Measurements from ENCODE around the gene KIF17. TPM values are rescaled to one million over a fixed set of nuclear protein-coding genes. Genes with fewer than 3 reads are reported as not detected.

Gene KIF17
- total and polyA plus RNA-seq, 4 donors, result 0.49 to 3.2 (median 2.6) TPM

DNA sequence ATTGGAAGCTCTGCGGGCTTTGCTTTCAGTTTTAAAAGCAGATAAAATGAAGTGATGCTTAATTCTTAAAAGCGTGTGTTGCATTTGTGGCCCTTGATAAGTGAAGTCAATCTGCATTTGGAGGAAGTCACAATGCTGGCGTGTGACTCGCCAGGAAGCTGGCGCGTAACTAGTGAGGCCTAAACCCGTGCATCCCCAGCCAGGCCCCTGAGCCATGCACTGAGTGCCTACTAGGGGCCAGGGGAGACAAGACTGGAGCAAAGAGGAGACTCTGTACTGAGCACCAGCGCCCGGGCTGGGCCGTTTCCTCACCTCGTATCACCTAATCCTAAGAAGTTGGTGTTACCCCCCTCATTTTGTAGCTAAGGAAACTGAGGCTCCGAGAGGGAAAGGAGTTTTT, 52.1 kb downstream of the KIF17 start:
- intact Hi-C loops (cut with DNase I), result no loop called here
- no peak overlapping the region for H3K4me3 ChIP-seq (ENCODE audit: low read length in 2 of 2)
- H3K4me1 ChIP-seq (ENCODE audit: control insufficient read depth in 1 of 2, insufficient read depth in 2 of 2, low read length in 2 of 2), result no peaks in the 10 kb centered on the region
- H3K27ac ChIP-seq (ENCODE audit: low read depth in 1 of 2, low read length in 2 of 2), result no peak overlapping the region
- H3K9me3 ChIP-seq (ENCODE audit: control insufficient read depth, low read length), result no peaks in the 10 kb centered on the region
- no peak for DNase-seq
- no peak for ATAC-seq (ENCODE audit: low FRiP score)
- H3K36me3 ChIP-seq (ENCODE audit: control insufficient read depth in 1 of 2, insufficient read depth in 2 of 2, low read length in 1 of 2), result no peaks in the 10 kb centered on the region
- 89 to 92% methylated on average over 12 of the region's 12 CpGs for WGBS, 2 donors
- no peaks in the 10 kb centered on the region for H3K27me3 ChIP-seq (ENCODE audit: control insufficient read depth in 1 of 2, insufficient read depth in 2 of 2, low read length in 1 of 2)

DNA sequence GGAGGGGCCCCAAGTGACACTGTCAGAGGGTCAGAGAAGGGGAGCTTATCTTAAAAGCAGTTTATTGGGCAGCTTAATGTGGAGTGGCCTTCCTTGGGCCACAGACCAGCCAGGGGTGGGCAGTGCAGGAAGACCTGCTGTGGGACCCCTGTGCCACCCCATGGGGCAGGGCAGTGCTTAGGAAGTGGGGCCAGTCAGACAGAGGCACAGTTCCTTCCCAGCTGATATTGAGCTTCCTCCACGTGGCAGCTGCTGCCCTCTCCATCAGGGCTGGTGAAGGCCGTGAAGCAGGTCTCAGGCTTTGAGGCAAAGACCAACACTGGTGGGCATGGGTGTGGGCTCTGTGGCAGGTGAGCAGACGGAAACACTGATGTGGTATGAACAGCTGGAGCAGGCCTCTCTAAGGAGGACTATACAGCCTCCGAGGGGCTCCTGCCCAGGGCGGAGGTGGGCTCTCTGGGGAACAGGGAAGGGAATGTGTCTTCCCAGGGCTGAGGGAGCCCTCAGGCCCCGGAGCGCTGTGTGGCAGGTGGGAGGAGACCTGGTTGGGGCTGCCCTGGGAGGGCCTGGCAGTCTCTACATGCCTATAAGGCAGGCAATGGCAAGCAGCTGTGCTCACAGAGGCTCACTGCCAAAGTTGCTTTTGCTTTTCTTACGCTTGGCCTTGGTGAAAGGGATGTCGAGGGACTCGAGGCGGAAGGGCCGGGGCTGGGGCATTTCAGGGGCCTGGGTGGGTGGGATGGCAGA, 53.7 kb downstream of the KIF17 start:
- Histone ChIP-seq H3K27me3 (ENCODE audit: control insufficient read depth in 1 of 2, insufficient read depth in 2 of 2, low read length in 1 of 2) (no peaks in the 10 kb centered on the region), H3K27ac (ENCODE audit: low read depth in 1 of 2, low read length in 2 of 2) (no peak overlapping the region), H3K4me3 (ENCODE audit: low read length in 2 of 2) (no peak overlapping the region), H3K9me3 (ENCODE audit: control insufficient read depth, low read length) (no peaks in the 10 kb centered on the region), H3K4me1 (ENCODE audit: control insufficient read depth in 1 of 2, insufficient read depth in 2 of 2, low read length in 2 of 2) (no peaks in the 10 kb centered on the region), H3K36me3 (ENCODE audit: control insufficient read depth in 1 of 2, insufficient read depth in 2 of 2, low read length in 1 of 2) (no peaks in the 10 kb centered on the region)
- WGBS, 2 donors, result 72 to 77% methylated on average over 12 of the region's 12 CpGs
- intact Hi-C loops (cut with DNase I), result no loop called here
- ATAC-seq (ENCODE audit: low FRiP score) (no peak), DNase-seq (no peak)

DNA sequence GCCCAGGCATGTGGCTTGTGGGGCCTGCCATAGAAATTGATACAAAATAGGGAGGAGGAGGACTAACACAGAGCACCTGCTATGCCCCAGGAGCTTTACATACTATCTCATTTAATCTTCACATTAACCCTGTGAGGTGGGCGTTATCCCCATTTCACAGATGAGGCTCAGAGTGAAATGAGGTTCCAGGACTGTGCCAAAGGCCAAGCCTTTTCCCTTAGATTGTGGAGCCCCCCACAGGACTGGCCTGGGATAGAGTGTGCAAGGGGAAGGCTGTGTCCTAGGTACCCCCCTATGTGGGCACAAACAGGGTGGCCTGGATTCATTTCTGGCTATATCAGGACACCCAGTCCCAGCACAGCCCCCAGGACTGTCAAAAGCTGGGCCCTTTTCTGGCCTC, 54.4 kb downstream of the KIF17 start:
- Histone ChIP-seq H3K27ac (ENCODE audit: low read depth in 1 of 2, low read length in 2 of 2) (no peak overlapping the region), H3K4me3 (ENCODE audit: low read length in 2 of 2) (no peak overlapping the region), H3K27me3 (ENCODE audit: control insufficient read depth in 1 of 2, insufficient read depth in 2 of 2, low read length in 1 of 2) (no peaks in the 10 kb centered on the region), H3K36me3 (ENCODE audit: control insufficient read depth in 1 of 2, insufficient read depth in 2 of 2, low read length in 1 of 2) (no peaks in the 10 kb centered on the region), H3K4me1 (ENCODE audit: control insufficient read depth in 1 of 2, insufficient read depth in 2 of 2, low read length in 2 of 2) (no peaks in the 10 kb centered on the region), H3K9me3 (ENCODE audit: control insufficient read depth, low read length) (no peaks in the 10 kb centered on the region)
- intact Hi-C loops (cut with DNase I), result no loop called here
- WGBS, 2 donors, result 88 to 89% methylated on average over 1 of the region's 1 CpG
- ATAC-seq (ENCODE audit: low FRiP score) (no peak), DNase-seq (no peak)

DNA sequence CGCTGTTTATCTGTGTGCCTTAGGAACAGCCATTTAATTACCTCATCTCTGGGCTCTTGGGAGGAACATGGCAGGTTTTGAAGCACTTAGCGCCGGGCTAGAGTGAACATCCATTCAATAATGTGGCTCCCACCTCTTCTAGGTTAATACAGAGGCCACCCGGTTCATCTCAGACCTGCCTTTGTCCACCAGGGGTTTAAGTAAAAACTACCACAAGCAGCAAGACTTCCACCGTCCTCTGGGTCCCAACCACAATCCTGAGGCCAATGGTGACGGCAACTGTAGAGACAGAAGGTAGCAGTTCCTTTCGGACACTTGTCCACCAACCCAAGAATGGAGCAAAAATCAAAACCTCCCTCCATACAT, 55.7 kb downstream of the KIF17 start:
- Histone ChIP-seq H3K36me3 (ENCODE audit: control insufficient read depth in 1 of 2, insufficient read depth in 2 of 2, low read length in 1 of 2) (no peaks in the 10 kb centered on the region), H3K4me1 (ENCODE audit: control insufficient read depth in 1 of 2, insufficient read depth in 2 of 2, low read length in 2 of 2) (no peaks in the 10 kb centered on the region), H3K4me3 (ENCODE audit: low read length in 2 of 2) (peak overlapping the region; percentile 66), H3K9me3 (ENCODE audit: control insufficient read depth, low read length) (no peaks in the 10 kb centered on the region), H3K27me3 (ENCODE audit: control insufficient read depth in 1 of 2, insufficient read depth in 2 of 2, low read length in 1 of 2) (no peaks in the 10 kb centered on the region), H3K27ac (ENCODE audit: low read depth in 1 of 2, low read length in 2 of 2) (peak overlapping the region in 1 of 2 donors; percentile 71)
- WGBS, 2 donors, result 45 to 54% methylated on average over 7 of the region's 7 CpGs
- ATAC-seq (ENCODE audit: low FRiP score), result no peak
- no peak for DNase-seq
- intact Hi-C loops (cut with DNase I), result no loop called here

DNA sequence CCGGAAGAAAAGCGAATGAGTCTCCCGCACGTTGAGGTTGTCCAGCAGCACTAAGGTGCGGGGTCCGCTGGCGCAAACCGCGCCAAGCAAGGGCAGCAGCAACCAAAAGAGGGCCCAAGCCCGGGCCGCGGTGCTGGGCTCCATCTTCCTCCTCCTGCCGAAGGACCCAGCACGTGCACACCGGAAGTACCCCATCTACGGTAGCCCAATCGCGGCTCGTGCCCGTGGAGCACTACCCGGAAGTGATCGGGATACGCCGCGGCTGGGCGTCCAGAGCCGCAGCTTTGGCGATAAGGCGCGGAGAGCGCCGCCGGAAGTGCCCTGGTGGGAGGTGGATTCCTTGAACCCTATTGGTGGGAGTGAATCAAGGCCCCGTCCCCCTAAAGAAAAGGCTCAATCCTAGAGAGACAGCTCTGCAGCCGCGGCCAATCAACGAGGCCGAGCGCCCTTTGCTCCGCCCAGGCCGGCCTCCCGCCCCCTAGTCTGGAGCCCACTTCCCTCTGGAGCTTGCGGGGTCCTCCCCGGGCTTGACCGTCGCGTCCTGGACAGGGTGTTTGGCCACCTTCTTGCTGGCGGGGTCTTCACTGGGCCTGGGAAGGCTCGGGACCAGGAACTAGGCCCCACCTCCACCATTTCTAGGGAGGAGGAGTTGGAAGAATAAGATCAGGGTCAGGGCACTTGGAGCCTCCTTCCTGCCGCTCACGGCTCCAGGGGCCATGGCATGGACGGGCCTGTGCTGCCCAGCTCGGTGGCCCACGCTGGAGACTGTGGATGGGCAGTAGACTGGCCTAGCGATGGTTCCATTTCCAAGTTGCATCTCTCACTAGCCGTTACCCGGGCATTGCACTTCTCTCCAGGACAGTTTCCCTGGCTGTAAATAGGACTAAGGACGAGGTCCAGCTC, 56.3 kb downstream of the KIF17 start, which contains the start of gene DDOST:
TSS of gene DDOST (minus strand) at position 163 of the 903 bp plus-strand sequence. CDS start at position 144, 19 bp downstream.
- WGBS, 2 donors, result 1% methylated on average over 57 to 58 of the region's 58 CpGs

DNA sequence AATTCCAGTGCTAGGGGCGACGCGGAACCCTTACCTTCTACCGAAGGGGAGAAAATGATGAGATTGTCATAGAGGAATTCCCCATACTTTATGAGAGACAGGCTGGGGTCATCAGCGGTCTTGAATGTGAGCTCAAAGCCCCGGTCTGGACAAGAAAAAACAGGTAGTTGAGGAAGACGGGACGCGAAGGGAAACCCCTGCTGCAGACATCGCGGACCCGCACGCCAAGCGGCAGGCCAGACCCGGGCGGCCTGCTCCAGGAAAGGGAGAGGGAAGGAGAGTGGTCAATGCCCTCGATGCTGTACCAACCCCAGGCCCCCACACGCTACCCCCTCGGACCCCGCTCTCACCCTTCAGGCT, 57.0 kb downstream of the KIF17 start:
- 0 to 1% methylated on average over 20 of the region's 20 CpGs for WGBS, 2 donors
- no peak for ATAC-seq (ENCODE audit: low FRiP score)
- Histone ChIP-seq H3K27me3 (ENCODE audit: control insufficient read depth in 1 of 2, insufficient read depth in 2 of 2, low read length in 1 of 2) (no peaks in the 10 kb centered on the region), H3K27ac (ENCODE audit: low read depth in 1 of 2, low read length in 2 of 2) (no peak overlapping the region), H3K4me1 (ENCODE audit: control insufficient read depth in 1 of 2, insufficient read depth in 2 of 2, low read length in 2 of 2) (no peaks in the 10 kb centered on the region), H3K4me3 (ENCODE audit: low read length in 2 of 2) (peak overlapping the region; percentile 57 to 65), H3K36me3 (ENCODE audit: control insufficient read depth in 1 of 2, insufficient read depth in 2 of 2, low read length in 1 of 2) (no peaks in the 10 kb centered on the region), H3K9me3 (ENCODE audit: control insufficient read depth, low read length) (no peaks in the 10 kb centered on the region)
- no peak for DNase-seq
- intact Hi-C loops (cut with DNase I), result loop anchor here in 1 of 2 donors (2.0 kb wide), 1 partner anchor 26 kb away; no protein-coding TSS in a partner anchor

More for the DNA sequence above, 56.3 kb downstream of the KIF17 start, which contains the start of gene DDOST:
- H3K9me3 ChIP-seq (ENCODE audit: control insufficient read depth, low read length), result no peaks in the 10 kb centered on the region
- H3K27ac ChIP-seq (ENCODE audit: low read depth in 1 of 2, low read length in 2 of 2), result peak within 1 kb of the TSS in 1 of 2 donors; percentile 71
- ATAC-seq (ENCODE audit: low FRiP score) (peak; percentile 97), DNase-seq (peak; percentile 97 to 98)
- no peaks in the 10 kb centered on the region for H3K4me1 ChIP-seq (ENCODE audit: control insufficient read depth in 1 of 2, insufficient read depth in 2 of 2, low read length in 2 of 2)
- peak within 1 kb of the TSS; percentile 66 for H3K4me3 ChIP-seq (ENCODE audit: low read length in 2 of 2)
- intact Hi-C loops (cut with DNase I), result loop anchor here in 1 of 2 donors (2.0 kb wide), 1 partner anchor 27 kb away; no protein-coding TSS in a partner anchor
- no peaks in the 10 kb centered on the region for H3K36me3 ChIP-seq (ENCODE audit: control insufficient read depth in 1 of 2, insufficient read depth in 2 of 2, low read length in 1 of 2)
- H3K27me3 ChIP-seq (ENCODE audit: control insufficient read depth in 1 of 2, insufficient read depth in 2 of 2, low read length in 1 of 2), result no peaks in the 10 kb centered on the region

DNA sequence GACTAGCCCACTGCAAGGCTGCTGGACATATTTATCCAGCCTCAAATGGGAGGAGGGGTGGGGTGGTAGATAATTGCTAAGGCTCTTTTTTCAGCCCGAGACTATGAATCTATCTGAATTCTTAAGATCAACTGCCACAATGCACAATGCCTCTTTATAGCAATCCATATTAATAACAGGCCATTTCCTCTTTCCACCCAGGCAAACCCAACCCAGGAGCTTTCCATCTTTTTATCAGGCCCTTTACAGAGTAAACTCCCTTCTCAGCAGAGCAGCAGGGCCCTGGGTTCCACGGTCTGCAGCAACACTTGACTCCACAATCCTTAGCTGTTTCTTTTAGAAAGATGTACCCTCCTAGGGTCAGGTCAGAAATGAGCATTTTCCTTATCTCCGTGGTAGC, 57.4 kb downstream of the KIF17 start:
- Histone ChIP-seq H3K4me1 (ENCODE audit: control insufficient read depth in 1 of 2, insufficient read depth in 2 of 2, low read length in 2 of 2) (no peaks in the 10 kb centered on the region), H3K27ac (ENCODE audit: low read depth in 1 of 2, low read length in 2 of 2) (no peak overlapping the region), H3K9me3 (ENCODE audit: control insufficient read depth, low read length) (no peaks in the 10 kb centered on the region), H3K27me3 (ENCODE audit: control insufficient read depth in 1 of 2, insufficient read depth in 2 of 2, low read length in 1 of 2) (no peaks in the 10 kb centered on the region), H3K4me3 (ENCODE audit: low read length in 2 of 2) (peak overlapping the region; percentile 57 to 65), H3K36me3 (ENCODE audit: control insufficient read depth in 1 of 2, insufficient read depth in 2 of 2, low read length in 1 of 2) (peaks cover 0 to 2% of the 10 kb centered on the region in 2 donors)
- no peak for ATAC-seq (ENCODE audit: low FRiP score)
- intact Hi-C loops (cut with DNase I), result loop anchor here in 1 of 2 donors (2.0 kb wide), 1 partner anchor 26 kb away; no protein-coding TSS in a partner anchor
- 21 to 25% methylated on average over 3 of the region's 3 CpGs for WGBS, 2 donors
- no peak for DNase-seq

DNA sequence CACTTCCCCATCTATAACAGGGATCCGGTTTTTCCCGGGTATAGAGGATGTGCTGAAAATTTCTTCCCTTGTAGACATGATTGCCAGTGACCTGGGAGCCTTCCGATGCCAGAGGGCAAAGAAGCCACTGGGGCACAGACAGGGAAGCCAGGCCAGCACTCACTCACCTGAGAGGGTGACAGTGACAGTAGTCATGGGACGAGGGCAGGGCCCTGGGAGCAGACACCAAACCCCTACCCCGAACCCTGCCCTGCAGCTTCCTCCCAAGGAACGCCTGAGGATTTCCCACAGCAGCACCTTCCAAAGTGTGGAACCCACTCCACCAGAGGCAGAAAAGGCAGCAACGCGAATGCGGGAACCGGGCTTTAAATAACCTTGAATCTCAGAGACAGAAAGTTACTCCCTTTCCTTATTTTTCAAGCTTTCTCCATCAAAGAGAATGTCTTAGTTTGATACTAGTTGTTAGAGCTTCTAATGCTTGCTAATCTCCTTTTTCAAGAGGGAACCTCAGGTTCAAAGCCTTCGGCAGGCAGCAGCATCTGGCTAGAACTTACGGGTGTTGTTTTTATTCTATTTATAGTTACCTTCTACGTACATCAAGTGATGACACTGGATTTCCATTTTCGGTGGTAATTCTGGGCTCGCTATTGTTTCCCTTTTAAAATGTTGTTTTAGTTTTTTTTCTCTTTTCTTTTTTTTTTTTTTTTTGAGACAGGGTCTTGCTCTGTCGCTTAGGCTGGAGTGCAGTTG, 59.5 kb downstream of the KIF17 start:
- Histone ChIP-seq H3K4me1 (ENCODE audit: control insufficient read depth in 1 of 2, insufficient read depth in 2 of 2, low read length in 2 of 2) (no peaks in the 10 kb centered on the region), H3K9me3 (ENCODE audit: control insufficient read depth, low read length) (no peaks in the 10 kb centered on the region), H3K4me3 (ENCODE audit: low read length in 2 of 2) (no peak overlapping the region), H3K27me3 (ENCODE audit: control insufficient read depth in 1 of 2, insufficient read depth in 2 of 2, low read length in 1 of 2) (no peaks in the 10 kb centered on the region), H3K36me3 (ENCODE audit: control insufficient read depth in 1 of 2, insufficient read depth in 2 of 2, low read length in 1 of 2) (peaks cover under 1 to 10% of the 10 kb centered on the region in 2 donors), H3K27ac (ENCODE audit: low read depth in 1 of 2, low read length in 2 of 2) (no peak overlapping the region)
- WGBS, 2 donors, result 60 to 61% methylated on average over 16 of the region's 16 CpGs
- intact Hi-C loops (cut with DNase I), result no loop called here
- no peak for DNase-seq
- ATAC-seq (ENCODE audit: low FRiP score), result no peak
